Nephron (organoid): ENCODE results near the gene MVD.

Experiments used
- H3K27ac Mint-ChIP-seq, 3 experiments: 2 replicates each; pipeline ENCODE4 v1.8.0; 2020; ENCODE audit warnings: mixed read lengths in 3 of 3, mild to moderate bottlenecking in 2 of 3, moderate library complexity in 1 of 3
- H3K27me3 Mint-ChIP-seq: 2 replicates; pipeline ENCODE4 v1.8.0; 2021; ENCODE audit warnings: low read depth, mild to moderate bottlenecking, moderate library complexity, mixed read lengths
- H3K36me3 Mint-ChIP-seq: 2 replicates; pipeline ENCODE4 v1.8.0; 2020; ENCODE audit warnings: low read depth, mixed read lengths
- H3K4me1 Mint-ChIP-seq: 2 replicates; pipeline ENCODE4 v1.8.0; 2020; ENCODE audit warnings: mixed read lengths
- H3K4me3 Mint-ChIP-seq, 3 experiments: 2 replicates each; pipeline ENCODE4 v1.8.0; 2020; ENCODE audit warnings: mild to moderate bottlenecking in 3 of 3, mixed read lengths in 3 of 3, moderate library complexity in 2 of 3
- H3K9me3 Mint-ChIP-seq: 2 replicates; pipeline ENCODE4 v1.8.0; 2020; ENCODE audit warnings: mixed read lengths
- TF ChIP-seq, protein P1 (sequence below), 3 experiments: fragments of 200-600 bp; sonication (generic); IDR thresholded peaks; one replicate each; pipeline ENCODE4 v1.5.0; 2021; ENCODE audit warnings: antibody characterized with exemption in 3 of 3; ENCODE audit not compliant: unreplicated experiment in 3 of 3

Gene MVD

DNA sequence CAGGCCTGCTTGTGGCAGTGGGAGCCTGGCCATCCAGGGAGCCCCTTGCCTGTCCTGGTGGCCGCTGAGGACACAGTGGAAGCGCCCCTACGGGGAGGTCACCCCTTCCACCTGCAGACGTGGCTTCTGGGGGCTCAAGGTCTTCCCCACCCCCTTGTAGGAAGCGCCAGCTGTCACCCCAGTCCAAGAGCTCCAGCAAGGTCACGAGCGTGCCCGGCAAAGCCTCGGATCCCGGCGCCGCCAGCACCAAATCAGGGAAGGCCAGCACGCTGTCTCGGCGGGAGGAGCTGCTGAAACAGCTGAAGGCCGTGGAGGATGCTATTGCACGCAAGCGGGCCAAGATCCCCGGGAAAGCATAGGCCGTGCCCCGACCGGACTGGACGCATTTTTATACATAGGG lies 31.9 kb downstream of the MVD start:
- TF ChIP-seq, protein P1, sequence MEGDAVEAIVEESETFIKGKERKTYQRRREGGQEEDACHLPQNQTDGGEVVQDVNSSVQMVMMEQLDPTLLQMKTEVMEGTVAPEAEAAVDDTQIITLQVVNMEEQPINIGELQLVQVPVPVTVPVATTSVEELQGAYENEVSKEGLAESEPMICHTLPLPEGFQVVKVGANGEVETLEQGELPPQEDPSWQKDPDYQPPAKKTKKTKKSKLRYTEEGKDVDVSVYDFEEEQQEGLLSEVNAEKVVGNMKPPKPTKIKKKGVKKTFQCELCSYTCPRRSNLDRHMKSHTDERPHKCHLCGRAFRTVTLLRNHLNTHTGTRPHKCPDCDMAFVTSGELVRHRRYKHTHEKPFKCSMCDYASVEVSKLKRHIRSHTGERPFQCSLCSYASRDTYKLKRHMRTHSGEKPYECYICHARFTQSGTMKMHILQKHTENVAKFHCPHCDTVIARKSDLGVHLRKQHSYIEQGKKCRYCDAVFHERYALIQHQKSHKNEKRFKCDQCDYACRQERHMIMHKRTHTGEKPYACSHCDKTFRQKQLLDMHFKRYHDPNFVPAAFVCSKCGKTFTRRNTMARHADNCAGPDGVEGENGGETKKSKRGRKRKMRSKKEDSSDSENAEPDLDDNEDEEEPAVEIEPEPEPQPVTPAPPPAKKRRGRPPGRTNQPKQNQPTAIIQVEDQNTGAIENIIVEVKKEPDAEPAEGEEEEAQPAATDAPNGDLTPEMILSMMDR (IDR thresholded peaks at IDR 0.05; ENCODE audit: unreplicated experiment in 3 of 3) = no peak
- Mint-ChIP-seq H3K9me3 (no peaks in the 10 kb centered on the region), H3K27ac (no peak overlapping the region), H3K4me3 (no peak overlapping the region), H3K4me1 (no peaks in the 10 kb centered on the region), H3K27me3 (peaks cover 10% of the 10 kb centered on the region), H3K36me3 (peaks cover 40% of the 10 kb centered on the region)

DNA sequence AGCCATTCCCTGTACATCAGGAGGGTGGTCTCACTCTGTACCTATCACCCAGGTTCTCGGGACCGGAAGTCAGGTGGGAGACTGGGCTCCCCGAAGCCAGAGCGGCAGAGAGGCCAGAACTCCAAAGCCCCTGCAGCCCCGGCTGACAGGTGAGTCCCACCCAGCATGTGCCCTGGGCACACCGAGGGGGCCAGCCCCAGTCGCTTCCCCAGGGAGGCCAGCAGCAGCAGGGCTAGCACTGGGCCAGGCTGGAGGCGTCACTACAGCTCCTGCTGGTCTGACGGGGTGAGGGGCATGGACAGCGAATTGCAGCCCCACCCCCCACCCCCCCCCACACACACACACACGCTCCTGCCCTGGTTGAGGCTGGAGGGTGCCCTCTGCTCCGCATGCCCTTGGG lies 32.5 kb downstream of the MVD start:
- Mint-ChIP-seq H3K36me3 (peaks cover 40% of the 10 kb centered on the region), H3K27ac (no peak overlapping the region), H3K27me3 (peaks cover 7% of the 10 kb centered on the region), H3K9me3 (no peaks in the 10 kb centered on the region), H3K4me1 (no peaks in the 10 kb centered on the region), H3K4me3 (no peak overlapping the region)
- TF ChIP-seq, protein P1 (IDR thresholded peaks at IDR 0.05; ENCODE audit: unreplicated experiment in 3 of 3) = no peak

DNA sequence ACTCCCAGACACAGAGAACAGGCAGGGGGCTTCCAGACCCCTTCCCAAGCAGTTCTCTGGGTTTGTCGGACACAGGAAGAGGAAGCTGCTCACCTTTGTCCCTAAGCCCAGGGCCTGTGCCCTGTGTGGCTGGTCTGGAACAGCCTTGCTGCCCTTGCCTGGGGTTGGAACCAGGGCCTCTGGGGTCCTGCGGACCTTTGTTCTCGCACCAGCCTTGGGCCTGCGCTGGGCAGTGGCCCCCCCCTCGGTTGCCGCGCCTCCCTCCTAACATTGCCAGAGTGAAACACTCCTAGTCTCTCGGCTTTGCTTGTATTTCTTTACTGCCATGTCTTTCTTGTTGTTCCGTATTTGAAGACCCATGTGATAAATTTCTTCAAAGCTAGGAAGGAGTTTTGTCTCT lies 33.1 kb downstream of the MVD start:
- H3K9me3 Mint-ChIP-seq = no peaks in the 10 kb centered on the region
- H3K4me1 Mint-ChIP-seq = no peaks in the 10 kb centered on the region
- H3K27ac Mint-ChIP-seq = no peak overlapping the region
- peaks cover 40% of the 10 kb centered on the region for H3K36me3 Mint-ChIP-seq
- TF ChIP-seq, protein P1 (IDR thresholded peaks at IDR 0.05; ENCODE audit: unreplicated experiment in 3 of 3) = no peak
- H3K4me3 Mint-ChIP-seq = no peak overlapping the region
- peaks cover 7% of the 10 kb centered on the region for H3K27me3 Mint-ChIP-seq

- H3K27ac Mint-ChIP-seq = no peak overlapping the region
- H3K27me3 Mint-ChIP-seq = peaks cover 5% of the 10 kb centered on the region
- peaks cover 40% of the 10 kb centered on the region for H3K36me3 Mint-ChIP-seq
- no peaks in the 10 kb centered on the region for H3K4me1 Mint-ChIP-seq
- no peak overlapping the region for H3K4me3 Mint-ChIP-seq
- H3K9me3 Mint-ChIP-seq = no peaks in the 10 kb centered on the region
- TF ChIP-seq, protein P1 (IDR thresholded peaks at IDR 0.05; ENCODE audit: unreplicated experiment in 3 of 3) = peak; percentile 18 to 35 (median 20)
Measured at GRCh38 chr16:88628512-88628974, 34.3 kb downstream of the MVD start.

- Mint-ChIP-seq H3K4me3 (no peak overlapping the region), H3K4me1 (no peaks in the 10 kb centered on the region), H3K27ac (no peak overlapping the region), H3K36me3 (peaks cover 45% of the 10 kb centered on the region), H3K27me3 (no peaks in the 10 kb centered on the region), H3K9me3 (no peaks in the 10 kb centered on the region)
- TF ChIP-seq, protein P1 (IDR thresholded peaks at IDR 0.05; ENCODE audit: unreplicated experiment in 3 of 3) = no peak
Measured at GRCh38 chr16:88627531-88628411, 35.1 kb downstream of the MVD start.

DNA sequence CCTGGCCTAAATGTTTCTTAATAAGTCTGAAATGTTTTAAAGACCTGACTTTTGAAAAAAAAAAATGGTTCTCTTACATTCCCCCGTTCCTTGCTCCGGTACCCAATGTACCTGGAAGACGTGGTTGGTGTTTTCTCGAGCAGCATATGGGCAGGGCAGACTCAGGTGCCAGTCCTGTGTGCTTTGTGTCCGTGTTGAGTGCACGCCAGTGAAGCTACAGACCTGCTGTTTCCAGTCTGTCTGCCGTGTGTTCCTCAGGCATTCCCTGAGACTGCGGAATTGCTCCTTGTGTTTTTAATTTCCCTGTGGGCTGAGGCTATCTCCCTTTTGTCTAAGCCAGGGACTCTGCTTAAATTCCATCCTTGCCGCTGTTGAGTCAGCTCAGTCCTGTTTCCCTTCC lies 36.2 kb downstream of the MVD start:
- no peaks in the 10 kb centered on the region for H3K9me3 Mint-ChIP-seq
- TF ChIP-seq, protein P1 (IDR thresholded peaks at IDR 0.05; ENCODE audit: unreplicated experiment in 3 of 3) = no peak
- peaks cover 47% of the 10 kb centered on the region for H3K36me3 Mint-ChIP-seq
- H3K27ac Mint-ChIP-seq = no peak overlapping the region
- no peak overlapping the region for H3K4me3 Mint-ChIP-seq
- no peaks in the 10 kb centered on the region for H3K4me1 Mint-ChIP-seq
- no peaks in the 10 kb centered on the region for H3K27me3 Mint-ChIP-seq
